Measurements from ENCODE around the gene PARD3B. TPM values are rescaled to one million over a fixed set of nuclear protein-coding genes. Genes with fewer than 3 reads are reported as not detected.

PARD3B gene
- total and polyA plus RNA-seq, 2 of the 13 experiments (the other 11 are each of a cell fraction or from before 2014, with no cell fraction given), result 0.71 to 2.3 TPM

DNA sequence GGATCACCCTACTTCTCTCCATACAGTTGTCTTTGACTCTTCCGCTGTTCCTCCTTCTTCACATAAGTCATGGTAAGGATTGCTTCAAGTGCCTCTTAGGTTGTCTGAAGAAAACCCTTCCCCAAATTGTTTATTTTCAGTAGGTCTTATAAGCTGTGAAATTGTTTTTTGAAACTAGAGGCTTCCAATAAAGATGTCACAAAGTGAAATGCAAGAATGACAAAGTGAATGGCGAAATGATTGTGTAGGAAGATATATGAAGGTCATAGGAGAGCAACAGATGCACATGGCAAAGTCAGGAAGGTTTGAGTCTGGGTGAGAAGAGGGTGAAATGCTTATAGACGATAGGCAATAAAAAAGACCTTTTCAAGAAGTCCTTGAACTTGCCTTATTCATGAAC is 548.8 kb downstream of the PARD3B start:
- ChIA-PET POLR2A (no interaction called here), CTCF (ENCODE audit: low intra/inter-chr PET ratio, low total read pairs) (no interaction called here)
- no peaks in the 10 kb centered on the region for H3K27me3 ChIP-seq (ENCODE audit: control insufficient read depth in 1 of 2, insufficient read depth in 2 of 2, low read length in 2 of 2)
- H2AFZ ChIP-seq (ENCODE audit: low read length), result no peak overlapping the region
- H3K4me3 ChIP-seq (replicated peaks in 1 of 3; ENCODE audit: insufficient read depth in 1 of 3, low read depth in 2 of 3, low read length in 3 of 3), result no peak overlapping the region
- H3K4me1 ChIP-seq (ENCODE audit: insufficient read depth, low read length), result no peaks in the 10 kb centered on the region
- no peak overlapping the region for H3K27ac ChIP-seq (ENCODE audit: extremely low read length, insufficient read depth, low read length)
- H3K9ac ChIP-seq (ENCODE audit: insufficient read depth, low read depth, low read length), result no peak overlapping the region
- no TSS peak for BruUV-seq (replicated peaks)
- no peaks in the 10 kb centered on the region for H3K36me3 ChIP-seq (replicated peaks in 1 of 2; ENCODE audit: control insufficient read depth in 1 of 2, insufficient read depth in 2 of 2, low read length in 2 of 2)
- no peaks in the 10 kb centered on the region for H3K9me3 ChIP-seq (ENCODE audit: low read length)
- no peak overlapping the region for H3K4me2 ChIP-seq (ENCODE audit: low read depth, low read length)
- no peak for ATAC-seq
- TF ChIP-seq GATAD1 (CRISPR knock-in tag; IDR thresholded peaks at IDR 0.05) (no peak), NFE2L1 (CRISPR knock-in tag; IDR thresholded peaks at IDR 0.05; ENCODE audit: borderline replicate concordance) (no peak), NR2F1 (CRISPR knock-in tag; IDR thresholded peaks at IDR 0.05) (no peak), ZNF841 (CRISPR knock-in tag; IDR thresholded peaks at IDR 0.05; ENCODE audit: borderline replicate concordance) (no peak), TGIF2 (CRISPR knock-in tag; IDR thresholded peaks at IDR 0.05) (no peak), ZFP41 (CRISPR knock-in tag; IDR thresholded peaks at IDR 0.05; ENCODE audit: borderline replicate concordance) (no peak), TBP (CRISPR knock-in tag; IDR thresholded peaks at IDR 0.05) (no peak), CCAR2 (optimal IDR thresholded peaks at IDR 0.05; ENCODE audit: low read depth, low read length) (no peak)
- TF ChIP-seq, protein P1, sequence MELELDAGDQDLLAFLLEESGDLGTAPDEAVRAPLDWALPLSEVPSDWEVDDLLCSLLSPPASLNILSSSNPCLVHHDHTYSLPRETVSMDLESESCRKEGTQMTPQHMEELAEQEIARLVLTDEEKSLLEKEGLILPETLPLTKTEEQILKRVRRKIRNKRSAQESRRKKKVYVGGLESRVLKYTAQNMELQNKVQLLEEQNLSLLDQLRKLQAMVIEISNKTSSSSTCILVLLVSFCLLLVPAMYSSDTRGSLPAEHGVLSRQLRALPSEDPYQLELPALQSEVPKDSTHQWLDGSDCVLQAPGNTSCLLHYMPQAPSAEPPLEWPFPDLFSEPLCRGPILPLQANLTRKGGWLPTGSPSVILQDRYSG (CRISPR knock-in tag; IDR thresholded peaks at IDR 0.05), result no peak
- TF ChIP-seq, protein P2, sequence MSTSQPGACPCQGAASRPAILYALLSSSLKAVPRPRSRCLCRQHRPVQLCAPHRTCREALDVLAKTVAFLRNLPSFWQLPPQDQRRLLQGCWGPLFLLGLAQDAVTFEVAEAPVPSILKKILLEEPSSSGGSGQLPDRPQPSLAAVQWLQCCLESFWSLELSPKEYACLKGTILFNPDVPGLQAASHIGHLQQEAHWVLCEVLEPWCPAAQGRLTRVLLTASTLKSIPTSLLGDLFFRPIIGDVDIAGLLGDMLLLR (CRISPR knock-in tag; IDR thresholded peaks at IDR 0.05), result no peak
- TF ChIP-seq, protein P3, sequence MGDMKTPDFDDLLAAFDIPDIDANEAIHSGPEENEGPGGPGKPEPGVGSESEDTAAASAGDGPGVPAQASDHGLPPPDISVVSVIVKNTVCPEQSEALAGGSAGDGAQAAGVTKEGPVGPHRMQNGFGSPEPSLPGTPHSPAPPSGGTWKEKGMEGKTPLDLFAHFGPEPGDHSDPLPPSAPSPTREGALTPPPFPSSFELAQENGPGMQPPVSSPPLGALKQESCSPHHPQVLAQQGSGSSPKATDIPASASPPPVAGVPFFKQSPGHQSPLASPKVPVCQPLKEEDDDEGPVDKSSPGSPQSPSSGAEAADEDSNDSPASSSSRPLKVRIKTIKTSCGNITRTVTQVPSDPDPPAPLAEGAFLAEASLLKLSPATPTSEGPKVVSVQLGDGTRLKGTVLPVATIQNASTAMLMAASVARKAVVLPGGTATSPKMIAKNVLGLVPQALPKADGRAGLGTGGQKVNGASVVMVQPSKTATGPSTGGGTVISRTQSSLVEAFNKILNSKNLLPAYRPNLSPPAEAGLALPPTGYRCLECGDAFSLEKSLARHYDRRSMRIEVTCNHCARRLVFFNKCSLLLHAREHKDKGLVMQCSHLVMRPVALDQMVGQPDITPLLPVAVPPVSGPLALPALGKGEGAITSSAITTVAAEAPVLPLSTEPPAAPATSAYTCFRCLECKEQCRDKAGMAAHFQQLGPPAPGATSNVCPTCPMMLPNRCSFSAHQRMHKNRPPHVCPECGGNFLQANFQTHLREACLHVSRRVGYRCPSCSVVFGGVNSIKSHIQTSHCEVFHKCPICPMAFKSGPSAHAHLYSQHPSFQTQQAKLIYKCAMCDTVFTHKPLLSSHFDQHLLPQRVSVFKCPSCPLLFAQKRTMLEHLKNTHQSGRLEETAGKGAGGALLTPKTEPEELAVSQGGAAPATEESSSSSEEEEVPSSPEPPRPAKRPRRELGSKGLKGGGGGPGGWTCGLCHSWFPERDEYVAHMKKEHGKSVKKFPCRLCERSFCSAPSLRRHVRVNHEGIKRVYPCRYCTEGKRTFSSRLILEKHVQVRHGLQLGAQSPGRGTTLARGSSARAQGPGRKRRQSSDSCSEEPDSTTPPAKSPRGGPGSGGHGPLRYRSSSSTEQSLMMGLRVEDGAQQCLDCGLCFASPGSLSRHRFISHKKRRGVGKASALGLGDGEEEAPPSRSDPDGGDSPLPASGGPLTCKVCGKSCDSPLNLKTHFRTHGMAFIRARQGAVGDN (CRISPR knock-in tag; IDR thresholded peaks at IDR 0.05), result no peak
- no peaks in the 10 kb centered on the region for H3K79me2 ChIP-seq (ENCODE audit: insufficient read depth, low read length)
- no peak for DNase-seq (ENCODE audit: low spot score)
- WGBS (ENCODE audit: low lambda C conversion rate), result 52% methylated on average over 3 of the region's 3 CpGs
- no peaks in the 10 kb centered on the region for H4K20me1 ChIP-seq (ENCODE audit: insufficient read depth, low read length)
- in situ Hi-C loops (cut with HindIII; ENCODE audit: extremely low pct_ligation_motif_present, low pct_unique_long_range_greater_than_20kb), result no loop called here
- no peak for FAIRE-seq
- intact Hi-C loops (cut with micrococcal nuclease; ENCODE audit: unreplicated experiment), result no loop called here

Data from HepG2 (cell line).